CMK (cell line): ENCODE results near the gene SLC16A8.
A peak's percentile ranks its signal among the peaks of the same experiment; 100 is the strongest.
"Not testable (repeated sequence)": the region's sequence is repeated elsewhere in the genome, so short reads cannot be mapped to it uniquely, and the experiment has no call there.

Experiments used
- DNase-seq: peaks from one replicate; pipeline ENCODE4 v3.0.0-alpha.2; 2010; ENCODE audit warnings: low read depth

Gene SLC16A8, protein sequence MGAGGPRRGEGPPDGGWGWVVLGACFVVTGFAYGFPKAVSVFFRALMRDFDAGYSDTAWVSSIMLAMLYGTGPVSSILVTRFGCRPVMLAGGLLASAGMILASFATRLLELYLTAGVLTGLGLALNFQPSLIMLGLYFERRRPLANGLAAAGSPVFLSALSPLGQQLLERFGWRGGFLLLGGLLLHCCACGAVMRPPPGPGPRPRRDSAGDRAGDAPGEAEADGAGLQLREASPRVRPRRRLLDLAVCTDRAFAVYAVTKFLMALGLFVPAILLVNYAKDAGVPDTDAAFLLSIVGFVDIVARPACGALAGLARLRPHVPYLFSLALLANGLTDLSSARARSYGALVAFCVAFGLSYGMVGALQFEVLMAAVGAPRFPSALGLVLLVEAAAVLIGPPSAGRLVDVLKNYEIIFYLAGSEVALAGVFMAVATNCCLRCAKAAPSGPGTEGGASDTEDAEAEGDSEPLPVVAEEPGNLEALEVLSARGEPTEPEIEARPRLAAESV

DNA sequence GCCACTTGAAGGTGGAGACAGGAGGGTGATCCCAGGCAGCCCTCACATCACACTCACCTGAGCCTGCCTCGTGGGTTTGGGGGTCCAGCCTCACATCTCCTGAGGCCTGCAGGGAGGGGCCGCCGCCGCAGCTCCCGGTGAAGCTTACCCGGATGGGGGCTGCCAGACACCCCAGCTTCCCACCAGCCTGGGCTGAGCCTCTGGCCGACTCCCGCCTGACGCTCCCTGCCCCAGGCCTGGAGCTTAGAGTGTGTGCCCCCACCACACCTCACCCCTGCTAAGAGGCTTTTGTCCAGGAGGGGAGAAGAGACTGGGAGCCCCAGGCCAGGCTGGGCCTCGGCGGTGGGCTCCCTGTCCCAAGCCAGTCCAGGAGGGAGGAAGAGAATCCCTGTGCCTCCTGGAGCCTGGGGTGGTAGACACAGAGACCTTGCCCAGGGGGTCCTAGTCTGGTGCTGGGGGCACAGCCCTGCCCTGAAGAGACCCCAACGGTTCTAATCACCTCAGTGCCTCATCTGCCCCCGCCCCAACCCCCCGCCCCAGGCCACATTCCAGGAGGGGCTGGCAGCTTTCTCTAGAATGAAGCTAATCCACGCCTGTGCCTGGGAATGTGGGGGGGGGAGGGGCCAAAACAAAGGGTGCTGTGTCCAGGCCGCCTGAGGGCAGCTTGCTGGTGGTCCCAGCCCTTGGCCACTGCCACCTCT lies at the start of gene SLC16A8:
Gene SLC16A8 (minus strand): TSS at position 254 of the 701 bp plus-strand sequence. CDS start 1,311 bp downstream, outside the sequence.
- DNase-seq: no peak

DNA sequence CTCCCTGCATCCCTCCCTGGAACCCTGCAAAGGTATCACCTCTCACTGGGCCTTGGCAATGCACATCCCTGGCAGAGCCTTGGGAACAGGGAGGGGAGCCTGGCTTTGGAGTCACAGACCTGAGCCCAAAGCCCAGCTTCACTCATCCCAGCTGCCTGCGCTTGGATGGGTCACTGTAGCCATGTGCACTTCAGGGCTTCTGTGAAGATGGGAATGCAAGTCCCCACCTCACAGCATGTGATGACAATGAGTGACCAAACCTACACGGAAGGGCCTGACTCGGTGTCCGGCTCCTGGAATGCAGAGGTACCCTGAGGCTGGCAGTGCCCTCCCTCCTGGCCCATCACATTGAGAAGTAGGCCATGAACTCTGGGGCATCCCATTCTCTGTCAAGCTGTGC lies 49.3 kb upstream of the SLC16A8 start:
- DNase-seq: no peak

DNA sequence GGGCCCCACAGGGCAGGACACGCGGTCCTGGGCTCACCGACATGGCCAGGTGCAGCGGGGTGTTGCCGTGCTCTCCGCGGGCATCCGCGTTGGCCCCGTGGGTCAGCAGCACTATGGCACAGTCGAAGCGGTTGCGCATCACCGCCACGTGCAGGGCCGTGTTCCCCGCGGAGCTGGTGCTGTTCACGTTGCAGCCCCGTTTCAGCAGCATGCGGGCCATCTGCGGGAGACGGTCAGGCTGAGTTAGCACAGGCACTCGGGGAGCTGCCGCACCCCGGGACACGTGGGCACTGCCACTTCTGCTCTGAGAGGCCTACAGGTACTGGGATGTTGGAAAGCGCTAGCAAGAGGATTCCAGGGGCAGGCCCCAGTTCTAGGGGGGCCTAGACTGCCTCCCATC lies 48.8 kb upstream of the SLC16A8 start:
- DNase-seq: no peak

DNA sequence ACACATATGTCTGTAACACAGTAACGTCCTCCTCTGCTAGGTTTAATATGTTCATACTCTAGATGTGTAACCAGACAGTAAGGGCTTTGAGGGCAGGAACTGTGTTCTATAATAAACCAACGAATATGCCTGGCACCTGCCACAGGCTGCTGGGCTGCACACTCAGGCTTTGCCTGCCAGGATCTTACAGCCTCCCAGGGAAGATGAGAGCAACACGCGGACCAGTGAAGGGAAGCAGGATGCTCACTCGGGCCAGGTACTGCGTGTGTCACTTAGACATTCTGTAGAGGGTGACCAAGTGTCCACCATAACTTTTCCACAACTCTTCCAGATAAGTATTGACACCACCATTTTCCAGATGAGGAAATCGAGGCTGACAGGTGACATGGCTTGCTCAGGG lies 48.2 kb upstream of the SLC16A8 start:
- DNase-seq: no peak

DNA sequence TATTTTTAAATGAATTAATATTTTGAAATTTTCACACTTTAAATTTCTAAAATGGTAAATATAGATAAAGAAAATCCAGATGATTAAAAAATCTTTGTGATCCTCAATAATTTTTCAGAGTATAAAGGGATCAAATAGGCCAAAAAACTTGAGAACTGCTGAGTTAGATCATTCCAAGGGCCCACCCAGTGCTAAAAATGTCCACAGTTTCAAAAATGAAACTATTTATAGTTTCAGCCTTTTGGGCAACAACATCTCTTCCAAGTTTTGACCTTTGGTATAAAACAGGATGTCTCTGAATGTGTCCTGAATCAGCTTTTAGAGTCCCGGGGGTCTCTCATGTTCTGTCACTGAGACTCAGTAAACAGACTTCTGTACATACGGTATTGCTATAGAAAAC lies 47.4 kb upstream of the SLC16A8 start:
- no peak for DNase-seq

DNA sequence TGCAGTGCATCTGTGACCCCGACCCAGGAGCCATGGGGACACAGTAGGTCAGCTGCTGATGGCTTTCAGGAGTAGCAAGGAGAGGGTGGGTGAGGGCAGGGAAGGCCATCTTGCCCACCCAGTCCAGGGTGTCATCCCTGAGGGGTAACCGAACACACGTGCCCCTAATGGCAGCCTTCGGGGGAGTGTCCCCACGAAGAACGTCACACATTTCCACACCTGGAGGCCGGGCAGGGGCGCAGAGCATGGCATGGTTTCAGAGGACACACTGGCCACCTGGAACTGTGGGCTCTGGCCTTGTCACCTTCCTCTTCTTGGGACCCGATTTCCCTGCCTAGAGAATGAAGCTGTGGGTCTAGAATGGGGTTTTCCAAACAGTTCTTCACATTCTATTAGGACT lies 45.9 kb upstream of the SLC16A8 start:
- no peak for DNase-seq

DNA sequence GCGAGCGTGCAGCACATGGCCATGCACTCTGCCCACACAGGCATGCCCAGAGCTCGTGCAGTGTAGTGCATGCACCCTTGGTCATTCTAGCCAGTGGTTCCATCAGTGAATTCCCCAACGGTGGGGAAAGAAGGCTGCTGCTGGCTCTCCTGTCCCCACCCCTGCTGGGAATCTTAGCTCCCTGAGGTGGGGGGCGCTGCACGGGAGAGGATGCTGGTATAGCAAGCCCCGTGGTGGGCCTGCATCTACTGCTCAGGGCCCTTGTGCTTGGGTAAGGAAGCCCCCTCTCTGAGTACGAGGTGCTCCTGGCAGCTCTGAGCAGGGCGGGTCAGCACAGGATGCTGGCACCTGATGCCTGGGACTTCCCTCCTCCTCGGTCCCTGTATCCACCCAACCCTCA lies 45.0 kb upstream of the SLC16A8 start:
- DNase-seq: no peak

DNA sequence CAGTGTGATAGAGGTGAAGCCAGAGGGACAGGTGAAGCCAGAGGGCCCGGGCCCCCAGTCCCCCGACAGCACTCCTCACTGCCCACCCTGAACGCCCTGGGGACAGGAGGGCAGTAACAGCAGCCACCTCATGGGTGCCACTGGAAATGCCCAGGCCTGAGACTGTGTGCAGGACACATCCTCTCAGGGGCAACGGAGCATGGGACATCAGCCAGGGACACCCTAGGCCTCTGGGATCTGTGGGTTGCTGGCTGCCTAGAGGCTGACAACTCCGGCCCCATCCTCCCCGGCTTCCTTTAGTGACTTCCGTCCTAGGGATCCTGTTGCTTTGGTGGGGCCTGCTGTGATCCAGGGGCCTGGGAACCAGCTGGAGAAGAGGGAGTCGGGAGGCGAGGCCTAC lies 43.9 kb upstream of the SLC16A8 start:
- DNase-seq: no peak

DNA sequence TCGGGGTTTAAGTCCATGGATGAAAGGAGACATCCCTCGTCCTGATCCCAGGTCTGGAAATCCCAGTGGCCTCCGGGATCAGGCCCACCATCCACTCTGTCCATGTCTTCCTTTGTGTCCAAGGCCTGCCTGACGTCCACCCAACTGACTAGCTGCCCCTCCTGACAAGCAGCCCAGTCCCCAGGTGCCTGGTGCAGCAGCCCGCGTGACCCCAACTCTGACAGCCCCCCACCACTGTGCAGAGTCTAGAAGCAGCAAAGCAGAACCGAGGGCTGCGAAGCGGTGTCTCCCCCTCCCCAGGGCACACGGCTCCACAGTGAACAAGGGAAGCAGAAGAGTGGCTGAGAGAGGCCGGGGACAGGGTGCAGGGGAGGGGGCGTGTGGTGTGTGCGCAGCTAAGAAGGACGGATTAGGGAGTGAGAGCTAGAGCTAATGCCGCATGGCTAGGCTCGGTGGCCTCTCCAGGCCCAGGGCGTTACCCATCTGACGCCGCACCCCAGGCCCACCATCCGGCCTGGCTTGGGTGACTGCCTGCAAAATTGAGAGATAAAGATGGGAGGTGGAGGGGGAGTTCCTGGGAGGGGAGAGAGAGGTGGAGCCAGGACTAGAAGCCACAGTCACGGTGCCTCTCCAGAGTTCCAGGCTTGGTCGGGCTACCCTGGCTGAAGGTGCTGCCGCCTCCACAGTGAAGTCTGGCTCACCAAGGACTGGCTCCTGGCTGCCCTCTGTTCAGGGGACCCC lies 43.1 kb upstream of the SLC16A8 start:
- no peak for DNase-seq

DNA sequence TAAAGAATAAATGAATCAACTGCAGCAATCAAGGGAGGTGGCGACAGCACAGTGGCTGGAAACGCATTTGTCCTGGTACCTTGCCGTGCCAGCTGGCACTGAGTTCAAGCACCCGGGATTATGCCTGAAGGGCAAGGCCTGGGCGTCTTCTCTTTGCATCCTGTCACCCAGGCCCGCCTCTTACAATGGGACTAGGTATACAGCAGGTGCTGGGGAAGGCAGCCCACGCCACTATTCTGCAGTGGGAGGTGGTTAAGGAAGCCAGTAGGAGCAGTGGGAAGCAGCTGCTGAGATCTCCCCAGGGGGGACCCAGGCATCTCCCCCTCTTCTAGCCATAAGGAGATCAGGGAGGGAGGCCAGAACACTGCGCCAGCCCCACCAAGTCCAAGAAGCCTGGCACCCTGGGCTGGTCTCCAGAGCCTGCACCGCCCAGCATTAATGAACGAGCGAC lies 41.8 kb upstream of the SLC16A8 start:
- DNase-seq: no peak

DNA sequence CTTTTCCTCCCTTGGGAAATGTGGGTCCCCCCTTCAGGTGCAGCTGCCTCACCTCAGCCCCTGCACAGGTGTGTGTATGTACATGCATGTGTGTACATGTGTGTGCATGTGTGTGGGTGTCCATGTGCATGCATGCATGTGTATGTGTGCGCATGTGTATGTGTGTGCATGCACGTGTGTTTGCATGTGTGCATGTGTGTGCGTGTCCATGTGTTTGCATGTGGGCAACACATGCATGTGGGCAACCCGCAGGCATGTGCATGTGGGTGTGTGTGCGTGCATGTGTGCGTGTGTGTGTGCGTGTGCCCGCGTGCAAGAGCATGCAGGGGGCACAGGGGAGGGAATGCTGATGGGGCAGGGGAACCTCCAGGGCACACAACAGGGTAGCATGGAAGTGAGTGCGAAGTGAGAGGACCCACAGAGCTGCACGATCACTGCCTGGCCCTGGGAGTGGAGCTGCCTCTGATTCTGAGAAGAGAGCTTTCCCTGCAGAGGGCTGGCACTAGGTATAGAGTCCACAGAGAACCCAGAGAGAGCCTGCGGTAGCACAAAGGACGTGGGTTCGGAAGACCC lies 41.1 kb upstream of the SLC16A8 start:
- DNase-seq: no peak

DNA sequence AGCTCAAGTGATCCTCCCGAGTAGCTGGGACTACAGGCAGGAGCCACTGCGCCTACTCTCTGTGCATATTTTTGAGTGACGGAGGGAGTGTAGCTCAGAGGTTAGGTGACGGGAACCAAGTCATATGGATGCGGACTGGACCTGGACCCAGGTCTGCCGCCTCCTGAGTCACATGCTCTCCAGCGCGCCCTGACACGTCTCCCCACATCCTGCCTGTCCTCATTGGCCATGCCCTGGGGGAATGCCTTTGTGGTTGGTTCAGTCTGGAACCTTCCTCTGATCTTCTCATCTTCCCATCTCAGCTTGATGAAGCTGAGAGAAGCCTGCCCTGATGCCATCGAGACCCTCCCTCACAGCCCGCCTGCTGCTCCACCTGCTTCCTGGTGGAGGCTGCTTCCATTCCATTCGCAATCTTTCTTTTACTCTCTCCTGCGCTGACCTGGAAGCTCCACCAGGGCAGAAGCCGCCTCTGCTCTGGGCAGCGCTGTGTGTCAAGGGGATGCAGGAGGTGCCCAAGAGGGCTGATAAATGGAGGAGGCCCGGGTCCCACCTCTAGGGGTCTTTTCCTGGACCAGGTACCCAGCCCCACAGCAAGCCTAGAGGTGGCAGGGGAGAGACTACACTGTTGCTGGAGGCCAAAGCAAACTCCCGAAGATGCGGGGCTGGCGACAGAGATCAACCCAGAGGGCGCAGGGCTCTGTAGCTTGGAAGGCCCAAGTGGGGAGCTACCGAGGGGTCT lies 40.4 kb upstream of the SLC16A8 start:
- DNase-seq: no peak

DNA sequence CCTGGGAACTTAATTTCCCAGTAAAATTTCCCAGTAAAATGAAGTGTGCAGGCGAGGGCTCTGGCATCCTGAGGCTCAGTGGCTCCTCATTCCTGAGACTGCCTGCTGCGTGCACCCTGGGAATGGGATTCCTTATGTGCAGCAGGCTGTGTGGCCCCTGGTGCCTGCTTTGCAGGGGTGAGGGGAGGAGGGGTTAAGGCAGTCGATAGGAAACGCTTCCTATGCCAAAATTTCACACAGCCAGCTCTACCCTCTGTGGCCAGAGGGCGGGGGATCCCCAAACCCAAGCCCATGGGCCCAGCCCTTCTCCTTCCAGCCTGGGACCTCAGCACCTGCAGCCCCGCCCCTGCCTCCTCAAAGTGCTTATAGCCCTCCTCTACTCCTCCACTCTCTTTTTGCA lies 38.6 kb upstream of the SLC16A8 start:
- no peak for DNase-seq

DNA sequence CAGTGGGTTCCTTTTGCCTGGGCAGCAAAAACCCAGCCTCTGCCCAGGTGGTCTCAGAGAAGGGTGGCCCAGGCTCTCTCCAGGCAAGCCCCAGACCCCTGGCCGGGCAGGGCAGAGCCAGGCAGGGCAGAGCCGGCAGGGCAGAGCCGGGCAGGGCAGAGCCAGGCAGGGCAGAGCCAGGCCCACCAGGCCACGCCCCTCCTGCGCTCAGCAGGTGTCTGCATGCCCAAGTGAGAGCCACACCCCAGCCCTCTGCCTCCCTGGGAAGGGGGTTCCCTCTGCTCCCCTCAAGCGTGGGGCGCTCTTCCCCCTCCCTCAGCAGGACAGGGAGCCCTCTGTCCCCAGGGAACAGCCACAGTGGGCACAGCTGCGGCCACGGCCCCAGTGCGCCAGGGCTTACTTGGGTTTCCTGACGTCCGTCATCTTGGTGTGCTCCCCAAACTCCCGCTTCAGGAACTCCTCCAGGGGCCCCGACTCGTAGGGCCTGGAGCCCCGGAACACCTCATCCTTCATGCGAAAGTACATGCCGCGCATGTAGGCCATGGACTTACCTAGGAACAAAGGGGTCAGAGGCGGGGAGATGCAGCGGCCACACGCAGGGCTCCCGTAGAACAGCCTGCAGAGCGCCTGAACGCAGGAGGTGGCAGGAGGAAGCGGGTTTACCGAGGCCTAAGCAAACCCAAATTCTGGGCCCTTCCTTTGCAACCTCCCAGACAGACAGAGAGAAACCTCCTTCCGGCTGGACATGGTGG lies 36.6 kb upstream of the SLC16A8 start:
- no peak for DNase-seq

DNA sequence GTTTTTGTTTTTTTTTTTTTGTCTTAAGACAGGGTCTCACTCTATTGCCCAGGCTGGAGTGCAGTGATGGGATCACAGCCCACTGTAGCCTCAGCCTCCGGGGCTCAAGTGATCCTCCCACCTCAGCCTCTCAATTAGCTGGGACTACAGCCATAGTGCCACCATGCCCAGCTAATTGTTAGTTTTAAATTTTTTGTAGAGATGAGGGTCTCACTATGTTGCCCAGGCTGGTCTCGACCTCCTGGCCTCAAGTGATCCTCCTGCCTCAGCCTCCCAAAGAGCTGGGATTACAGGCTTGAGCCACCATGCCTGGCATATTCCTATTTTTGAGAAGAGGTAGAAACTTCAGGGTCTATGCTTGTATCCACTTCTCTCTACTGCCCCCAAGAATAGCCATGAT lies 34.8 kb upstream of the SLC16A8 start:
- not testable (repeated sequence) for DNase-seq

DNA sequence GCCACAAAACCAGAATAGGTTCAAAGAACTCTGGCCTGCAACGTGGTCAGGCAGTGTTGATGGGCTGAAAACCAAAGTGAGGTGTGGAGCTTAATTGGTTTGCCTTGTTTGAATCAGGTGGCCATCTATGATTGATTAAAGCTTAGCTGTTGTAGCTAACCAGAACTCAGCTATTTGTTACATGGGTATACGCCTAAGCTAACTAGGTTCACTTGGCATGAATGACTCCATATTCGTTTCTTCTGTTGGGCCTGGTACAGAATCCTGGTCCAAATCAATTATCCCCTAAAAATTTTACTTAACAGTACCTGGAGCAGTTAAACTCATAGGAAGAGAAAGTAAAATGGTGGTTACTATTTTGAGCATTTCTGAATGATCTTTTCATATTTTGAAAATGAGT lies 34.2 kb upstream of the SLC16A8 start:
- no peak for DNase-seq

DNA sequence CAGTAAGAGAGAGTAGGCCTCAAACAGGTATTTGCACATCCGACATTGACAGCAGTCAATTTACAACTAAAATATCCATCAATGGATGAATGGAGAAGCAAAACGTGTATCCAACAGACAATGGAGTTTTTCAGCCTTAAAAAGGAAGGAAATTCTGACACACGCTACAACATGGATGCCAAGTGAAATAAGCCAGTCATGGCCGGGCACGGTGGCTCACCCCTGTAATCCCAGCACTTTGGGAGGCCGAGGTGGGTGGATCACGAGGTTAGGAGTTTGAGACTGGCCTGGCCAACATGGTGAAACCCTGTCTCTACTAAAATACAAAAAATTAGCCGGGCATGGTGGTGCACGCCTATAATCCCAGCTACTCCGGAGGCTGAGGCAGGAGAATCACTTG lies 33.6 kb upstream of the SLC16A8 start:
- DNase-seq: not testable (repeated sequence)

DNA sequence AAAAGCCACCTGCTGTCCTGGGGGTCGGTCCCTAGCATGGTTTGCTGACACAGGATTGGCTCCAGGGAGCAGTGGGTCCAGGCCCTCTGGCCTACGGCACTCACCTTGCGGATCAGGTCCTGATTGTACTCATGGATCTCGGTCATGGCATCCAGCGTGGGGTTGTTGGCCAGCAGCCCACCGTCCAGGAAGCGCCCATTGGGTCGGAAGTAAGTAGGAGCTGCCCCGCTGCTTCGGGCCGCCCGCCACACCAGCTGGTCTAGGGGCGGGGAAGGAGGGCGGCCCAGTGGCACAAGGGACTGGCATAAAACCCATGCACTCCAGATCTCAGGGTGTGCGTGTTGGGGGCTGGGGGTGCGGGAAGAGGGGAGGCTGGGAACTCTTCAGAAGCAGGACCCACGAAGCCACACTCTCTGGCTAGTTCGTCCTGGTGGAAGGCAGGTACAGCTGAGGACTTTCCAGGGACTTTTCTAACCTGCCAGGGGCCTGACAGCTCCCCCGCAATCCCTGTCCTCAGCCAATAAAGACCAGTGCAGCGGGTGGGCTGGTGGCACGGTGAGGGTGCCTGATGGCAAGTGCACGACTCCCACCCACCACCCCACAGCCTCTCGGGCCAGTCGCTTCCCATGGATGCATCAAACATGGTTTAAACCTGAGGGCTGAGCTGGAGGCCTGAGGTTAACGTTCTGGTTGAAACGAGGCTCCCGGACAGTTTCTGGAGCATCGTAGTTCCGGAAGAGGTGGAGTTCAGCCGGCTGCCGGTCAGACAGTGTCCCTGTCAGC lies 31.6 kb upstream of the SLC16A8 start:
- no peak for DNase-seq

DNA sequence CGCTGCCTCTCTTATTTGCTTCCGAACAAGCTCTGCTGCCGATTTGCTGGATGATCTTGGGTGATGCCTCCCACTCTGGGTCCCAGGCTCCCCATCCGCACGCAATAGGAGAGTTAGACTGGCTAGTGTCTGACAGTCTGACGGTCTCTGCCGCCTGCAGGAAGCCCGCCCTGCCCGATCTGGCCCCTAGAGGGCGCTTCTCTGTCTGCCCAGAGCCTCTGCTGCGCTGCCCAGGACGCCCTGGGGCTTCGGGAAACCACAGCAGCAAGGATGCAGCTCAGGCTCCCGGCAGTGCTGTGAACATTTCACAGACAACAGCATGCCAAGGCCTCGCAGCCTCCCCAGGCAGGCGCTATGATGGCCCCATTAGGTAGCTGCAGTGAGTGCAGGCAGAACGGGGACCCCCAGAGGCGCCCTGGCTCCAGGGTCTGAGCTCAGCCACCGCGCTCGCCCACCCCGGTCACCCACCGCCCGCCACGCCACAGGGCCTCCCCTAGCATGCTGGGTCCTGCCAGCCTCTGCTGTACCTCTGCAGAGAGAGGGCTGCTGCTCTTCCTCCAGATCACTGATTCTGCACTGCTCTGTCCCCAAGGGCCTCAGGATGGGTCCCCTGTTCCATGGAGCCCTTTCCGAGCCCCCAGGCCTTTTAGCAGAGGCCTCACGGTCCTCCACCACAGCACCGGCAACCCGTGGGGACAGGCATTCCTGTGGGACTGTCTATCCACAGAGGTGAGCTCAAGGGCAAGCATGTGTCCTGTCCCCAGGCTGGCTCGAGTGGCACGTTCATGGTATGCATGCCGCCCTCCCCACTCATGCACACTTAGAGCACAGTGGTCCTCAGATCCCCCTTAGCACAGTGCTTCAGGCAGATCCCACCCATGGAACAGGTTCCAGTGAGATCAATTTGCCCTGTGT lies 30.8 kb upstream of the SLC16A8 start:
- peak; percentile 61 for DNase-seq
